ENCODE measurements around the gene SFTPB.
A peak's percentile ranks its signal among the peaks of the same experiment; 100 is the strongest.

GRCh38 chr2:85707304-85707703 is 39.3 kb upstream of the SFTPB start:
- peak; percentile 94 for TF ChIP-seq CTCF (IDR thresholded peaks at IDR 0.05)
- peak; percentile 24 for TF ChIP-seq EZH2 (IDR thresholded peaks at IDR 0.05)
- TF ChIP-seq EZH2phosphoT487 (IDR thresholded peaks at IDR 0.05), result no peak
